HG03520 (cell line): ENCODE measurements around the gene LNPEP.

Experiments
- ATAC-seq: cut with Tn5 transposase; IDR thresholded peaks from one replicate; pipeline ENCODE4 v1.9.1; 2021; ENCODE audit warnings: mild to moderate bottlenecking, moderate library complexity; ENCODE audit not compliant: unreplicated experiment

Gene LNPEP

DNA sequence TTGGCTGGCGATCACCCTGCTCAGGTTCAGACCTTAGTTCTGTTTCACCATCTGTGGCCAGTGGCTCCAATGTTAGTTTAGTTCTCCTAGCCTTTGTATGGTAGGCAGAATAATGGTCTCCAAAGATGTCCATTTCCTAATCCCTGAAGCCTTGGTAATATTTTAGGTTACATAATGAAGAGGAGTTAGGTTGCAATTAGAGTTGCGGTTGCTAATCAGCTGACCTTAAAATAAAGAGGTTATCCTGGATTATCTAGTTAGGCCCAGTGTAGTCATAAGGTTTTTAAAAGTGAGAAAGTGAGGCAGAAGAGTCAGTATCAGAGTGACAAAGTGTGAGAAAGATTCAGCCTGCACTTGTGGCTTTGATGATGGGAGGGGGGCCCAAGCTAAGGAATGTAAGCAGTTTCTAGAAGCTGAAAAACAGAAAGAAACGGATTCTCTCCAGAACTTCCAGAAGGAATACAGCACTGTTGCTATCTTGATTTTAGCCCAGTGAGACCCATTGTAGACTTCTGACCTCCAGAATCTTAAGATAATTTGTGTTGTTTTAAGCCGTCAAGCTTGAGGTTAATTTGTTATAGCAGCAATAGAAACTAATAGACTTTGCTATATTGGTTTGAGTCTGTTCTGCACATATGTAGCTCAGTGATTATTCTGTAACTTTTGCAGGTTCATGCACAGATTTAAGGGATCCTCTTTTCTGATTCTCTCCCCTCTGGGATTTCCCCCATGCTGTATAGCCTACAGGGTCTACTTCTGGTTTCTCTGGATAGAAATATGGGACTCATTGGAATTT lies 21.6 kb downstream of the LNPEP start:
- ATAC-seq = peak; percentile 40

- no peak for ATAC-seq
Measured at GRCh38 chr5:96958977-96959376, 23.1 kb downstream of the LNPEP start.

GRCh38 chr5:96961053-96961452 lies 25.2 kb downstream of the LNPEP start:
- peak; percentile 58 for ATAC-seq

DNA sequence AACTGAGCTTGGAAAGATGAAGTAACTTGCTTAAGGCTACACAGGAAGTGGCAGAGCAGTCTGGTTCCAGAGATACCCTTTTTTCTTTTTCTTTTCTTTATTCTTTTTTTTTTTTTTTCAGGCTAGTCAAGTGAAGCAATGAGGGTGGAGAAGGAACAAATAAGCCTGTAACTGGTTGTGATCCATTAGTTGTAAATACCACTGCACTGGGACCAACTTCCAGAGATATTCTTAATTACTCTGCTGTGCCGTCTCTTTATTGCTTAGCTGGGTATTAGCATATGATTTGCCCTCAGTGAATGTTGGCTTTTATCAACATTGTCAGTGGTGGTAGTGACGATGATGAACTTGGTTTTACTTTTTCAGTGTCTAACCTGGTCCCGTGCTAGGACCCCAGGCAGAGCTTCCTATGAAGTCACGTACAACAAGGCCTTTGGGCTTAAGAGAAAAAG lies 26.7 kb downstream of the LNPEP start:
- ATAC-seq = no peak

- ATAC-seq = peak; percentile 44
Measured at GRCh38 chr5:96963267-96963666, 27.4 kb downstream of the LNPEP start.

DNA sequence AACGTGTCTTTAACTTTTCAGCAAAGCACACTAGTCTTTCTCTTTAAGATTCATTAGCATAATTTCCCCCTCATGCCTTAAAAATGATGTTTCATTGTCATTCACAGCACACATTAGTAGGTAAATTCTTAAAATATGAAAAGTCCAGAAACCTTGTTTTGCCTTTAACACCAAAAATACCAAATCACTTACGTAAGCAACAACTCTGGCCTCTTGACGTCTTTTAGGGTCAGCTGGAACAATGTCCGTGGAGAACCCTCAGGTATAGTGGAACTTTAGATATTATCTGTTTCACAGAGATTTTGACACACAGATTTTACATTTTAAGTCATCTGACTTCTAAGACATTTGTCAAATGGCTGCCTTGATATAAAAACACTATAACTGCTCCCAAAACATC lies 30.9 kb downstream of the LNPEP start:
- no peak for ATAC-seq

DNA sequence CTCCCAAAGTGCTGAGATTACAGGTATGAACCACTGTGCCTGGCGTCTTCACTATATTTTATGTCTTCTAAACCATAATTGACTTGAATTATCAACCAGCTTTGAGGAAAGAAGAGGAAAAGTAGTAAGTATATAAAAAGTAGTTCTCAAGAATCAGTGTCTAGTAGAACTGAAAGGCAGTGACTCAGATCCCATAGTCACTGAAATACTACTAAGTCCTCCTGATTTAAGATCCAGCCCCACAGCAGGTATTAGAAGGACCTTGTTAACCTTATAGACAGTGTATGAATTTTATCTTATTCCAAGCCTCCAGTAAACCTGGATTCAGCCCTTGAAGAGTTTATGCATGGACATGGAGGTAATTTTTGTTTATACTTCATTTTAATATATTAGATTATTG lies 31.5 kb downstream of the LNPEP start:
- no peak for ATAC-seq

GRCh38 chr5:96968074-96968473 lies 32.2 kb downstream of the LNPEP start:
- no peak for ATAC-seq

- no peak for ATAC-seq
Measured at GRCh38 chr5:96968614-96969013, 32.7 kb downstream of the LNPEP start.

GRCh38 chr5:96969366-96969765 lies 33.5 kb downstream of the LNPEP start:
- ATAC-seq = no peak

GRCh38 chr5:96972599-96973334 lies 36.9 kb downstream of the LNPEP start:
- ATAC-seq = no peak

GRCh38 chr5:96973532-96974401 lies 37.9 kb downstream of the LNPEP start:
- ATAC-seq = no peak

- no peak for ATAC-seq
Measured at GRCh38 chr5:96975656-96976055, 39.8 kb downstream of the LNPEP start.

DNA sequence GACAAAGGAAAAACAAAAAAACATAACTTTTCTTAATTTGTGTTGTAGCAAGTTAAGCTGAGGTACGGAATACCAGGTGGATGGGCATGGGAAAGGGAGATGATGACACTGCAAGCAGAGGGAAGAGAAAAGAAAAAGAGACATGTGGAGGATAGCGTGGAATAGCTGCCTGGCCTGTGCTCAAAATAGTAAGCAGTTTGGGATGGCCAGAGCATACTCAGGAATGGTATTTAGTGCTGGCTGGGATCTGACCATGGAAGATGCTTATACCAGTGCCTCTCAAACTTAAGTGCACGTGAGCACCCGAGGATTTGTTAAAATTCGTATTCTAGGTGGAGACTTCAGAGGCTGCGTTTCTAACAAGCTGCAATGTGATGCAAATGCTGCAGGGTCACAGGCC lies 41.3 kb downstream of the LNPEP start:
- ATAC-seq = no peak

- ATAC-seq = no peak
Measured at GRCh38 chr5:96978812-96979449, 43.1 kb downstream of the LNPEP start.

- no peak for ATAC-seq
Measured at GRCh38 chr5:96984506-96985192, 48.8 kb downstream of the LNPEP start.

DNA sequence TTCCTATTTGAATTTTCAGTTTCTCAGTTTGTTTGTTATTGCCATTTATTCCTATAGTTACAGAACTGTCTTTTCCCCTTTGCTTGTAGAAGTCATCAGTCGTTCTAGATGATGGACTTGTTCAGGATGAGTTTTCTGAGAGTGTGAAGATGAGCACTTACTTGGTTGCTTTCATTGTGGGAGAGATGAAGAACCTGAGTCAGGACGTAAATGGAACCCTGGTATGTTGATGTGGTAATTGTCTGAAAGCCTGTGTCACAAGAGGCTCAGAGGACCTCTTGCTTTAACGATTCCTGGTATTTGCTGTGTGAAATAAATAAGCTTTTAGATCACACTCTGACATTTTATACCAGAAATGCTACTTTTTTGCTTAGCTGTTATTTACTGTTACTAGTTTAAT lies 50.6 kb downstream of the LNPEP start:
- no peak for ATAC-seq

DNA sequence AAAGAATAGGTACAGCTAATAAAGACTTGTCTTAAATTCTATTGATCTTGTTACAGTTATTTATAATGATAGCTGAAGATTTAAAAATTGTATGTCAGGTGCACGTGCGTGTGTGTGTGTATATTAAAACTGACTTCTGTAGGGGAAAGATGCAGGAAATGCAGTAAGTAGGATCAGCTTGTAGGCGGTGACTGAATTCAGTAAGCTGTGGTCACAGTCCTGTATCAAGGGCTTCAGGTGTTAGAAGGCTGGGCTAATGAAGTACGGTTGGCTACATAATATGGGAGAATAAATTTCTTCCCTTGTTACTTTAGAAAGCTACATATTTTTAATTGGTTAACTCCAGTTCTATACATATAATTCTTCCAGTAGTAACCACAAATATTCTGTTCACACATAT lies 54.2 kb downstream of the LNPEP start:
- no peak for ATAC-seq

DNA sequence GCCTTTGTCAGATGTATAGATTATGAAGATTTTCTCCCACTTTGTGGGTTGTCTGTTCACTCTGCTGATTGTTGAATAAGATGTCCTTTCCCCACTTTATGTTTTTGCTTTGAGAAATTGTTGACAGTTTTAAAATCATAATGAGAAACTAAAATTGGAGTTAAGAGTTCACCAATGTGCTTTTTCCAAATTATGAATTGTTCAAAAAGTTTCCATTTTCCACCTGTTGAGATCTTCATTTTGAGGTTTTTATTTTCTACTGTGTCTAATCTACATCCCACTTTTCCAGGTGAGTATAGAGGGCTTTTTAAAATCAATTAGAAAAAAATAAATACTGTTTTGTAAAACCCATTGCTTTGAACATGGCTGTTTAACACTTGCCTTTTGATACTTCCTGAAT lies 55.8 kb downstream of the LNPEP start:
- no peak for ATAC-seq

- ATAC-seq = no peak
Measured at GRCh38 chr5:96993760-96994159, 57.9 kb downstream of the LNPEP start.
